ENCODE results near the gene TFR2. TPM values are rescaled to one million over a fixed set of nuclear protein-coding genes. Genes with fewer than 3 reads are reported as not detected.

The TFR2 gene
- total and polyA plus RNA-seq, 2 donors (not counting 1 experiment from before 2014, with no cell fraction given), result 5.9 to 10.0 TPM

DNA sequence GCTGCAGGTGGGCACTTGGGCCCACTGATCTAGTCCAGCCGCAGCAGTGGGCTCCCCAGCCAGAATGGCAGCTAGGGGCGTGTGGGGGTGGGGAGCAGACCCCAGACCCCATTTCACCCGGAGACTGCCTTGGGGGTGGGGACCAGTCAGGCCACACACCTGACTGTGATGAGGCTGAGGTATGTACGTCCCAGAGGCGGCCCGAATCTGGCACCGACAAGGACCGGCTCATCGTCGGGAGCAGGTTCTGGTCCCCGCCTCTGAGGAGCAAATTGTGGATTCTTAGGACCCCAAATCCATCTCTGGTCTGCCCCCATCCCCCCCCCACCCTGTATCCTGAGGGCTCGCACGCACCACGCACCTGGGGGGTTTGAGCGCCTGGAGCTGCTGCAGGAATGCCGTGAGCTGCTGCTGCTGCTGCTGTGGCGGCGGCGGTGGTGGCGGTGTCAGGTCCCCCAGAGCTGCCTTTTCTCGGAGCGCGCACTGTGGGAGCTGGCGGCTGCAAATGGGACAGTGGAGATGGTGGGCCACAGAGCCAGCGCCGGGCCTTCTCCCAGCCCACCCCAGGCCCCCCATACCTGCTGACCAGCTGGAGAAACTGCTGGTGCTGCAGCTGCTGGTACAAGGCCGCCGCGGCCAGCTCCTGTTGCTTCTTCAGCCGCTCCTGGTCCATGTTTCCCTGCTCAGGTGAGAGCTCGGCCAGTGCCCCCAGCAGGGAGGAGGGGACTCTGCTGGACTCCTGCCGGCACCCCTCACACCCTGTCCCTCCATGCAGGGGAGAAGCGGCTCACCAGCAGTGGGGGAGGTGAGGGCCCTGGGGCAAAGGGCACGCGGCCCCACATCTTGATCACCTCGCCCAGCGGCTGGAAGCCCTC lies 42.5 kb upstream of the TFR2 start:
- H3K27me3 Mint-ChIP-seq, result no peaks in the 10 kb centered on the region
- Histone ChIP-seq H3K9ac (ENCODE audit: low read length) (no peak overlapping the region), H3K4me1 (ENCODE audit: control insufficient read depth in 2 of 2, insufficient read depth in 2 of 2, low read length in 2 of 2) (peaks cover 0 to 3% of the 10 kb centered on the region in 2 donors), H3K27me3 (replicated peaks in 1 of 4; ENCODE audit: control extremely low read depth in 1 of 4, control insufficient read depth in 3 of 4, insufficient read depth in 4 of 4, low read length in 3 of 4) (no peaks in the 10 kb centered on the region), H3K79me2 (ENCODE audit: control insufficient read depth, insufficient read depth, low read length) (peaks cover 24% of the 10 kb centered on the region), H3K4me2 (replicated peaks; ENCODE audit: low read depth, low read length, poor library complexity, severe bottlenecking) (no peak overlapping the region), H3K27ac (ENCODE audit: low read length in 2 of 2) (no peak overlapping the region), H3K36me3 (replicated peaks in 1 of 2; ENCODE audit: control extremely low read depth in 1 of 2, control insufficient read depth in 1 of 2, extremely low read depth in 1 of 2, insufficient read depth in 2 of 2, low read length in 1 of 2) (peaks cover 0 to 86% of the 10 kb centered on the region in 2 experiments), H2AFZ (ENCODE audit: insufficient read depth, low read depth, low read length, poor library complexity, severe bottlenecking) (no peak overlapping the region), H3K9me3 (ENCODE audit: control extremely low read depth in 1 of 3, control insufficient read depth in 2 of 3, insufficient read depth in 1 of 3, low read length in 2 of 3) (no peaks in the 10 kb centered on the region), H3K4me3 (ENCODE audit: control extremely low read depth in 1 of 5, extremely low read depth in 1 of 5, insufficient read depth in 1 of 5, low read depth in 2 of 5, low read length in 4 of 5) (no peak overlapping the region), H4K20me1 (ENCODE audit: control insufficient read depth, insufficient read depth, low read length, poor library complexity, severe bottlenecking) (peaks cover 72% of the 10 kb centered on the region)
- ChIA-PET CTCF (interaction anchor here (1.4 kb wide), 1 partner anchor 9 kb away, joined by 4 read pairs; no protein-coding TSS in a partner anchor), POLR2A (interaction anchor here (0.7 kb wide), 1 partner anchor 170 kb away, joined by 6 read pairs; no protein-coding TSS in a partner anchor)
- DNase-seq, result no peak
- ATAC-seq (ENCODE audit: low read depth), result no peak
- H3K4me3 Mint-ChIP-seq, result no peak overlapping the region
- no peak for TF ChIP-seq EZH2 (IDR thresholded peaks at IDR 0.05; ENCODE audit: borderline replicate concordance, insufficient read depth, low read depth, low read length, poor library complexity, severe bottlenecking)
- TF ChIP-seq, protein P1, sequence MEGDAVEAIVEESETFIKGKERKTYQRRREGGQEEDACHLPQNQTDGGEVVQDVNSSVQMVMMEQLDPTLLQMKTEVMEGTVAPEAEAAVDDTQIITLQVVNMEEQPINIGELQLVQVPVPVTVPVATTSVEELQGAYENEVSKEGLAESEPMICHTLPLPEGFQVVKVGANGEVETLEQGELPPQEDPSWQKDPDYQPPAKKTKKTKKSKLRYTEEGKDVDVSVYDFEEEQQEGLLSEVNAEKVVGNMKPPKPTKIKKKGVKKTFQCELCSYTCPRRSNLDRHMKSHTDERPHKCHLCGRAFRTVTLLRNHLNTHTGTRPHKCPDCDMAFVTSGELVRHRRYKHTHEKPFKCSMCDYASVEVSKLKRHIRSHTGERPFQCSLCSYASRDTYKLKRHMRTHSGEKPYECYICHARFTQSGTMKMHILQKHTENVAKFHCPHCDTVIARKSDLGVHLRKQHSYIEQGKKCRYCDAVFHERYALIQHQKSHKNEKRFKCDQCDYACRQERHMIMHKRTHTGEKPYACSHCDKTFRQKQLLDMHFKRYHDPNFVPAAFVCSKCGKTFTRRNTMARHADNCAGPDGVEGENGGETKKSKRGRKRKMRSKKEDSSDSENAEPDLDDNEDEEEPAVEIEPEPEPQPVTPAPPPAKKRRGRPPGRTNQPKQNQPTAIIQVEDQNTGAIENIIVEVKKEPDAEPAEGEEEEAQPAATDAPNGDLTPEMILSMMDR (IDR thresholded peaks at IDR 0.05), result no peak
- H3K27ac Mint-ChIP-seq, result no peak overlapping the region
- 96% methylated on average over 30 of the region's 37 CpGs for WGBS (ENCODE audit: insufficient coverage)
- H3K4me1 Mint-ChIP-seq, result peaks cover 5% of the 10 kb centered on the region
- intact Hi-C loops (cut with micrococcal nuclease), result no loop called here
- no peaks in the 10 kb centered on the region for H3K9me3 Mint-ChIP-seq (ENCODE audit: insufficient read depth)

All from B cell (primary cell).